GM12878 (cell line): ENCODE measurements around the gene EIF2S3B. TPM values are rescaled to one million over a fixed set of nuclear protein-coding genes. Genes with fewer than 3 reads are reported as not detected.

ENCODE experiments used
- ATAC-seq: fragments of 200-7000 bp; cut with Tn5 transposase; 3 replicates; pipeline ENCODE4 v1.9.1; 2020; ENCODE audit warnings: mild to moderate bottlenecking, moderate library complexity
- BruUV-seq: library from RNA; stranded (reverse); fragments of 400-500 nt; replicated peaks from 2 replicates; lab custom pipeline; 2021; lab: Mats Ljungman, UMichigan
- CTCF ChIA-PET: fragments of 300-600 bp; sonication (Branson Sonifier 250); formaldehyde crosslinking; extraction: SDS; loops from one replicate; lab custom pipeline; 2021; ENCODE audit warnings: inconsistent platforms; lab: Yijun Ruan, JAX
- POLR2A ChIA-PET: fragments of 350-600 bp; formaldehyde crosslinking; extraction: SDS; loops from one replicate; lab custom pipeline; 2021; ENCODE audit warnings: inconsistent platforms; lab: Charles Lee
- RAD21 ChIA-PET: fragments of 300-600 bp; sonication (Branson Sonifier 250); formaldehyde crosslinking; loops from one replicate; lab custom pipeline; 2023; ENCODE audit warnings: antibody characterized with exemption; ENCODE audit not compliant: unreplicated experiment; lab: Charles Lee
- SMC1A ChIA-PET: fragments of 300-600 bp; sonication (Branson Sonifier 250); formaldehyde crosslinking; loops from one replicate; lab custom pipeline; 2023; ENCODE audit not compliant: unreplicated experiment, uncharacterized antibody; lab: Charles Lee
- DNase-seq: peaks from one replicate; pipeline ENCODE4 v3.0.0-alpha.2; 2011; ENCODE audit warnings: low read depth, low spot score
- FAIRE-seq: peaks from 3 replicates; lab custom pipeline; 2011; peaks lifted over from hg19 to GRCh38; lab: Jason Lieb, UNC
- H2AFZ ChIP-seq: 2 replicates; pipeline ENCODE4 v1.6.0; 2011; ENCODE audit warnings: low read depth, low read length, control low read depth; ENCODE audit not compliant: control insufficient read depth
- H3K27ac ChIP-seq: 2 replicates; pipeline ENCODE4 v1.5.1; 2011; ENCODE audit warnings: control low read depth; ENCODE audit not compliant: control insufficient read depth, insufficient read depth
- H3K27me3 ChIP-seq, 2 experiments: replicated peaks in 1 of 2; 2 replicates each; pipeline versions ENCODE4 v1.6.0 to v1.6.1; 2011; ENCODE audit warnings: low read length in 1 of 2; ENCODE audit not compliant: control insufficient read depth in 2 of 2, insufficient read depth in 2 of 2
- H3K36me3 ChIP-seq, 2 experiments: 2 replicates each; pipeline ENCODE4 v1.5.1; 2011; ENCODE audit warnings: low read length in 1 of 2; ENCODE audit not compliant: control insufficient read depth in 2 of 2, insufficient read depth in 2 of 2
- H3K4me1 ChIP-seq: 2 replicates; pipeline ENCODE4 v1.6.1; 2011; ENCODE audit warnings: mild to moderate bottlenecking, low read length, moderate library complexity, mixed read lengths; ENCODE audit not compliant: control insufficient read depth, insufficient read depth
- H3K4me2 ChIP-seq: 2 replicates; pipeline ENCODE4 v1.6.0; 2011; ENCODE audit warnings: control low read depth; ENCODE audit not compliant: control insufficient read depth, insufficient read depth
- H3K4me3 ChIP-seq: fragments of 200-600 bp; sonication (generic); 2 replicates; pipeline ENCODE4 v1.5.1; 2016
- H3K79me2 ChIP-seq: 2 replicates; pipeline ENCODE4 v1.6.0; 2011; ENCODE audit warnings: low read length; ENCODE audit not compliant: control insufficient read depth, insufficient read depth
- H3K9ac ChIP-seq: 2 replicates; pipeline ENCODE4 v1.8.0; 2011; ENCODE audit warnings: low read length, control low read depth, mixed read lengths; ENCODE audit not compliant: control insufficient read depth, insufficient read depth
- H3K9me3 ChIP-seq: replicated peaks from 3 replicates; pipeline ENCODE4 v1.5.1; 2011; ENCODE audit warnings: mild to moderate bottlenecking, low read length; ENCODE audit not compliant: control insufficient read depth, insufficient read depth
- H4K20me1 ChIP-seq: 2 replicates; pipeline ENCODE4 v1.6.0; 2011; ENCODE audit not compliant: control insufficient read depth, insufficient read depth
- BMI1 ChIP-seq: fragments of 450-650 bp; IDR thresholded peaks from 2 replicates; pipeline ENCODE4 v1.6.1; 2016; ENCODE audit warnings: mild to moderate bottlenecking, moderate library complexity, borderline replicate concordance
- CHD4 ChIP-seq: fragments of 200-600 bp; sonication (generic); IDR thresholded peaks from 2 replicates; pipeline ENCODE4 v1.6.1; 2016; ENCODE audit warnings: mild to moderate bottlenecking
- FOS ChIP-seq: IDR thresholded peaks from 3 replicates; pipeline ENCODE4 v1.6.1; 2011; ENCODE audit warnings: borderline replicate concordance; ENCODE audit not compliant: insufficient read length; ENCODE audit errors: extremely low read depth
- HCFC1 ChIP-seq: fragments of 150-350 bp; IDR thresholded peaks from 2 replicates; pipeline ENCODE4 v1.6.1; 2014; ENCODE audit warnings: low read length
- SMARCA5 ChIP-seq: fragments of 450-650 bp; IDR thresholded peaks from 2 replicates; pipeline ENCODE4 v1.6.1; 2017; ENCODE audit warnings: mild to moderate bottlenecking
- SUPT20H ChIP-seq: IDR thresholded peaks from 2 replicates; pipeline ENCODE4 v1.6.1; 2011; ENCODE audit warnings: low read depth, mild to moderate bottlenecking, low read length, moderate library complexity, borderline replicate concordance; ENCODE audit not compliant: control insufficient read depth
- TAF1 ChIP-seq: IDR thresholded peaks from 2 replicates; pipeline ENCODE4 v1.6.1; 2011; ENCODE audit warnings: mild to moderate bottlenecking, low read depth, low read length, borderline replicate concordance
- ZNF592 ChIP-seq: fragments of 450-650 bp; IDR thresholded peaks from 2 replicates; pipeline ENCODE4 v1.6.1; 2017; ENCODE audit warnings: mild to moderate bottlenecking, moderate library complexity
- WGBS: methylation state at CpG from one replicate; pipeline ENCODE4 v1.1.6; 2016; ENCODE audit warnings: low lambda C conversion rate; ENCODE audit not compliant: insufficient replicate concordance, insufficient coverage; ENCODE audit errors: missing lambda C conversion rate; 5-methylcytosine and 5-hydroxymethylcytosine counted together
- in situ Hi-C: fragments of 300-500 bp; cut with MboI; formaldehyde crosslinking; loops from 9 replicates; pipeline ENCODE4 v1.14.3; 2018; ENCODE audit warnings: mixed read lengths
- intact Hi-C: fragments of 100-400 bp; cut with micrococcal nuclease; formaldehyde crosslinking; loops from one replicate; pipeline ENCODE4 v1.14.2; 2022; ENCODE audit not compliant: unreplicated experiment
- polyA plus RNA-seq, 11 experiments: library from polyadenylated mRNA; depleted of rRNA in 4 of 11; unstranded in 6 of 11; stranded (reverse) in 5 of 11; fragments of >200 nt; fragmentation: Nextera tagmentation in 4 of 11; fragmentation: Illumina TruSeq in 1 of 11; extraction: Ambion mirVana in 4 of 11; extraction: Trizol in 1 of 11; gene quantifications; 1 replicate in 1 of 11; 2 replicates in 10 of 11; pipeline versions ENCODE4 v1.2.1 to v1.2.3, GENCODE V29; 2011 to 2016; ENCODE audit warnings: inconsistent platforms in 2 of 11, missing spikeins in 2 of 11, low read depth in 1 of 11
- total RNA-seq, 4 experiments: library from RNA; depleted of rRNA in 3 of 4; stranded (reverse); fragments of >200 nt in 3 of 4; fragmentation: Illumina TruSeq in 1 of 4; extraction: Trizol in 1 of 4; gene quantifications; 2 replicates each; pipeline versions ENCODE4 v1.2.1 to v1.2.3, GENCODE V29; 2013 to 2021

The EIF2S3B gene
- total and polyA plus RNA-seq, 10 of the 15 experiments (the other 5 are each of a cell fraction or from before 2014, with no cell fraction given), result 0.18 to 2.2 (median 1.4) TPM; not detected in 1

- TF ChIP-seq CHD4 (no peak), BMI1 (no peak)
Measured at GRCh38 chr12:10543499-10543898, 37.8 kb downstream of the EIF2S3B start (continued).

- H4K20me1 ChIP-seq, result no peaks in the 10 kb centered on the region
- H3K9ac ChIP-seq, result no peak overlapping the region
- H3K4me2 ChIP-seq, result no peak overlapping the region
- POLR2A ChIA-PET, result no interaction called here
- no peak overlapping the region for H3K27ac ChIP-seq
- no peaks in the 10 kb centered on the region for H3K36me3 ChIP-seq
- no peak for FAIRE-seq
- BruUV-seq, result no TSS peak
- TF ChIP-seq ZNF592 (no peak), HCFC1 (no peak), FOS (no peak), SUPT20H (no peak), SMARCA5 (no peak), TAF1 (no peak)
- intact Hi-C loops (no loop called here), in situ Hi-C loops (no loop called here)
- SMC1A ChIA-PET, result no interaction called here
- no peak for ATAC-seq
- H3K4me1 ChIP-seq, result no peaks in the 10 kb centered on the region
- H3K27me3 ChIP-seq, result no peaks in the 10 kb centered on the region
- H3K4me3 ChIP-seq, result no peak overlapping the region
- 88% methylated on average over 25 of the region's 25 CpGs for WGBS
- no peak for DNase-seq
- CTCF ChIA-PET, result no interaction called here
- H2AFZ ChIP-seq, result no peak overlapping the region
- RAD21 ChIA-PET, result no interaction called here
- peaks cover 12% of the 10 kb centered on the region for H3K9me3 ChIP-seq
- H3K79me2 ChIP-seq, result no peaks in the 10 kb centered on the region; the same call in 1 of the 2 replicates
Measured at GRCh38 chr12:10551375-10551774, 45.7 kb downstream of the EIF2S3B start.
